Measurements from ENCODE around the gene TEX47.

Gene TEX47

GRCh38 chr7:88801046-88801445 lies 5.5 kb upstream of the TEX47 start:
- DNase-seq (ENCODE audit: low spot score): no peak
- no peak overlapping the region for H3K27ac ChIP-seq
- H3K4me3 ChIP-seq: no peak overlapping the region
- TF ChIP-seq, protein P1, sequence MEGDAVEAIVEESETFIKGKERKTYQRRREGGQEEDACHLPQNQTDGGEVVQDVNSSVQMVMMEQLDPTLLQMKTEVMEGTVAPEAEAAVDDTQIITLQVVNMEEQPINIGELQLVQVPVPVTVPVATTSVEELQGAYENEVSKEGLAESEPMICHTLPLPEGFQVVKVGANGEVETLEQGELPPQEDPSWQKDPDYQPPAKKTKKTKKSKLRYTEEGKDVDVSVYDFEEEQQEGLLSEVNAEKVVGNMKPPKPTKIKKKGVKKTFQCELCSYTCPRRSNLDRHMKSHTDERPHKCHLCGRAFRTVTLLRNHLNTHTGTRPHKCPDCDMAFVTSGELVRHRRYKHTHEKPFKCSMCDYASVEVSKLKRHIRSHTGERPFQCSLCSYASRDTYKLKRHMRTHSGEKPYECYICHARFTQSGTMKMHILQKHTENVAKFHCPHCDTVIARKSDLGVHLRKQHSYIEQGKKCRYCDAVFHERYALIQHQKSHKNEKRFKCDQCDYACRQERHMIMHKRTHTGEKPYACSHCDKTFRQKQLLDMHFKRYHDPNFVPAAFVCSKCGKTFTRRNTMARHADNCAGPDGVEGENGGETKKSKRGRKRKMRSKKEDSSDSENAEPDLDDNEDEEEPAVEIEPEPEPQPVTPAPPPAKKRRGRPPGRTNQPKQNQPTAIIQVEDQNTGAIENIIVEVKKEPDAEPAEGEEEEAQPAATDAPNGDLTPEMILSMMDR (IDR thresholded peaks at IDR 0.05): no peak

GRCh38 chr7:88792361-88792760 lies 3.2 kb downstream of the TEX47 start:
- no peak for DNase-seq (ENCODE audit: low spot score)
- H3K4me3 ChIP-seq: no peak overlapping the region
- no peak overlapping the region for H3K27ac ChIP-seq
- TF ChIP-seq, protein P1 (IDR thresholded peaks at IDR 0.05): no peak

DNA sequence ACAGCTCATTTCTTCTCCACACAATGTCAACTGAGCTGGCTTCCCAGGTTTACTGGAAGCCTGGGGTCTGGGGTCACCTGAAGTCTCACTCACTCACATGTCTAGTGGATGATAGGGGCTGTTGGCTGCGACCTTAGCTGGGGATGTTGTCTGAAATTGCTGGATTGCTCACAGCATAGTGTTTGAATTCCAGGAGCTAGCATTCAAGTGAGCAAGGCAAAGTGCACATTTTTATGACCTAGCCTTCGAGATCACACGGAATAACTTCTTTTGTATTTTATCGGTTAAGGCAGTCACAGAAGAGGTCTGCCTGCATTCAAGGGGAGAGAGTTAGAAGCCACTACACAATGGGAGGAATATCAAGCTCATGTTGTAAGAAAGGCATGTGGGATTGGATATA lies 3.6 kb downstream of the TEX47 start:
- DNase-seq (ENCODE audit: low spot score): no peak
- TF ChIP-seq, protein P1 (IDR thresholded peaks at IDR 0.05): no peak
- H3K27ac ChIP-seq: no peak overlapping the region
- H3K4me3 ChIP-seq: no peak overlapping the region

DNA sequence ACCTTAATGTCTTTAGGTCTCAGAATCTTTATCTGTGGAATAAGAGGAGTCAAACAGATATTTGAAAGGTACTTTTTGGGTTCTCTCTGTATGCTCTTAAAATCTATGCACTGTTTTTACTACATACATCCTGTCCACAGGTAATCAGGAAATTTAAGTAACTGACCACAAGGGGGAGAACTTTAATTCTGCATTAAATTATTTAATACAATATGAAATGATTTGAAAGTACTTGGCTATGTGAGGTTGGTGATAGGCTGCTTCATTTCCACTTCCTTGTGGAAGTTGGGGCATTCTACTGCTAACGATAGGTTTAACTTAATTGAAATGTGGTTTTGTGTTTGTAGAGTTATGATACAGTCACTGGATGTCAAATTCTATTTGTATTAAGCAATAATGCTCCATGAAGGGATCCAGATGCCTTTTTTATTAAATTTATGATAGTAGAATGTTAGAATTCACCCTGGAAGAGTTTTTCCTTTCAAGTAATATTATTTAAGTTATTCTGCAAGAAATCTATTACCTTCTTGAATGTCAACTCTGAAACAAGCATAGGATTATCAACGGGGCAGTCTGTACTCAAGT lies 6.0 kb downstream of the TEX47 start:
- DNase-seq (ENCODE audit: low spot score): no peak
- Histone ChIP-seq H3K4me3 (no peak overlapping the region), H3K27ac (no peak overlapping the region)
- TF ChIP-seq, protein P1 (IDR thresholded peaks at IDR 0.05): no peak

DNA sequence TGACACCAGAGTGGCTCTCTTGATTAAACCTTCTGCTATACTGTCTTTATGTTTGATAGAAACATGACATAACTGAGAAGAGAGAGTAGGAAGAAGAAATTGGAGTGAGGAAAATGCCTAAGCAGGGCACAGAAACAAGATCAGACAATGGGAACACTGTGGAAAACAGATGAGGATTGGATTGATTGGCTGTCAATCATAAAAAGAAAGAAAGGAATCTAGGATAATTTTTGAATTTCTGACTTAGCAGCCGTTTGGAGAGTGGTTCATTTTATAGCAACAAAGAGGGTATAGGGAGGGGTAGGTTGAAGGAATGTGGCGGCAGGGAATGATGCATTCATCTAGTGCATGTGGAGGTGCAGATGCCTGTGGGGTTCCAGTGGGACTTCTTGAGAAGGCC lies 7.8 kb downstream of the TEX47 start:
- TF ChIP-seq, protein P1 (IDR thresholded peaks at IDR 0.05): no peak
- no peak overlapping the region for H3K27ac ChIP-seq
- H3K4me3 ChIP-seq: no peak overlapping the region
- DNase-seq (ENCODE audit: low spot score): no peak

- TF ChIP-seq, protein P1 (IDR thresholded peaks at IDR 0.05): no peak
- Histone ChIP-seq H3K4me3 (no peak overlapping the region), H3K27ac (no peak overlapping the region)
- no peak for DNase-seq (ENCODE audit: low spot score)
Observed at GRCh38 chr7:88775838-88776237, 19.7 kb downstream of the TEX47 start.

DNA sequence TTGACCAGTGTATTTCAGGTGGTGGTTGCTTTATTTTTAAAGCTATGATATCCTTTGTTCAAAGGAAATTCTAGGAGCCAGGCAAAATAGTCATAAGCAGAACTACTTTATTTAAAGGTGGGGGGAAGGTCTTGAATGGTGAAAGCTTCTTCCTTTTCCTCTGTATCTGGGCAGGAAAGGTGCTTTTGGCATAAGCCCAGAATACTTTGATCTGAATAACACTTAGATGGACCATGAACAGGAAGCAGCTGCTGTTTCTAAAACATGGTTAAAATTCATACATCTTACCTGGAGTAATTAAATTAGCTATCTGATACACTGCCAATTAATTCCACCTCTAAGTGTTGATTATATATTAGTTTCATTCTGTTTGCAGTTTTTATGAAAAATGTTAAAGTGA lies 22.8 kb downstream of the TEX47 start:
- no peak overlapping the region for H3K4me3 ChIP-seq
- TF ChIP-seq, protein P1 (IDR thresholded peaks at IDR 0.05): no peak
- no peak overlapping the region for H3K27ac ChIP-seq
- DNase-seq (ENCODE audit: low spot score): no peak
